DND-41 (cell line): ENCODE measurements around the gene FTSJ3.

Experiments
- ATAC-seq: fragments of 200-7000 bp; cut with Tn5 transposase; 3 replicates; pipeline ENCODE4 v1.9.1; 2021; ENCODE audit warnings: low read depth; ENCODE audit not compliant: insufficient read depth
- DNase-seq: peaks from one replicate; pipeline ENCODE4 v3.0.0-alpha.2; 2020
- H2AFZ ChIP-seq: 2 replicates; pipeline ENCODE4 v1.6.0; 2012; ENCODE audit warnings: low read depth, low read length
- H3K27ac ChIP-seq: 2 replicates; pipeline ENCODE4 v1.5.1; 2012; ENCODE audit warnings: low read length, inconsistent platforms
- H3K27me3 ChIP-seq: fragments of 200-600 bp; sonication (generic); 2 replicates; pipeline ENCODE4 v1.6.0; 2012; ENCODE audit warnings: low read length, mild to moderate bottlenecking, inconsistent platforms; ENCODE audit not compliant: insufficient read depth, poor library complexity
- H3K36me3 ChIP-seq: 2 replicates; pipeline ENCODE4 v1.5.1; 2012; ENCODE audit warnings: low read length, inconsistent platforms; ENCODE audit not compliant: insufficient read depth
- H3K4me1 ChIP-seq: 2 replicates; pipeline ENCODE4 v1.5.1; 2012; ENCODE audit warnings: mild to moderate bottlenecking, low read length; ENCODE audit not compliant: insufficient read depth
- H3K4me2 ChIP-seq: 2 replicates; pipeline ENCODE4 v1.6.0; 2012; ENCODE audit warnings: mild to moderate bottlenecking, moderate library complexity, low read length, inconsistent platforms; ENCODE audit not compliant: insufficient read depth
- H3K4me3 ChIP-seq, 2 experiments: fragments of 200-600 bp in 1 of 2; shearing (Covaris generic) in 1 of 2; 2 replicates each; pipeline ENCODE4 v1.5.1; 2012 to 2016; ENCODE audit warnings: inconsistent platforms in 2 of 2, low read length in 2 of 2, mild to moderate bottlenecking in 2 of 2, low read depth in 1 of 2, moderate library complexity in 1 of 2
- H3K79me2 ChIP-seq: 2 replicates; pipeline ENCODE4 v1.6.0; 2012; ENCODE audit warnings: low read length, inconsistent platforms; ENCODE audit not compliant: insufficient read depth
- H3K9ac ChIP-seq: 2 replicates; pipeline ENCODE4 v1.6.0; 2012; ENCODE audit warnings: low read depth, mild to moderate bottlenecking, inconsistent platforms, low read length, moderate library complexity
- H3K9me3 ChIP-seq: 2 replicates; pipeline ENCODE4 v1.5.1; 2012; ENCODE audit warnings: low read length, moderate library complexity, mild to moderate bottlenecking, inconsistent platforms; ENCODE audit not compliant: insufficient read depth, severe bottlenecking
- H4K20me1 ChIP-seq: 2 replicates; pipeline ENCODE4 v1.6.0; 2012; ENCODE audit warnings: low read length; ENCODE audit not compliant: insufficient read depth
- EZH2 ChIP-seq: IDR thresholded peaks from 3 replicates; pipeline ENCODE4 v1.6.1; 2012; ENCODE audit warnings: borderline replicate concordance, low read depth, mild to moderate bottlenecking, moderate library complexity, low read length, inconsistent platforms; ENCODE audit not compliant: severe bottlenecking
- TF ChIP-seq, protein P1 (sequence below): IDR thresholded peaks from 2 replicates; pipeline ENCODE4 v1.5.1; 2012; ENCODE audit warnings: borderline replicate concordance, low read length, moderate library complexity, mild to moderate bottlenecking; ENCODE audit not compliant: poor library complexity, severe bottlenecking; ENCODE audit errors: extremely low read depth

The FTSJ3 gene

DNA sequence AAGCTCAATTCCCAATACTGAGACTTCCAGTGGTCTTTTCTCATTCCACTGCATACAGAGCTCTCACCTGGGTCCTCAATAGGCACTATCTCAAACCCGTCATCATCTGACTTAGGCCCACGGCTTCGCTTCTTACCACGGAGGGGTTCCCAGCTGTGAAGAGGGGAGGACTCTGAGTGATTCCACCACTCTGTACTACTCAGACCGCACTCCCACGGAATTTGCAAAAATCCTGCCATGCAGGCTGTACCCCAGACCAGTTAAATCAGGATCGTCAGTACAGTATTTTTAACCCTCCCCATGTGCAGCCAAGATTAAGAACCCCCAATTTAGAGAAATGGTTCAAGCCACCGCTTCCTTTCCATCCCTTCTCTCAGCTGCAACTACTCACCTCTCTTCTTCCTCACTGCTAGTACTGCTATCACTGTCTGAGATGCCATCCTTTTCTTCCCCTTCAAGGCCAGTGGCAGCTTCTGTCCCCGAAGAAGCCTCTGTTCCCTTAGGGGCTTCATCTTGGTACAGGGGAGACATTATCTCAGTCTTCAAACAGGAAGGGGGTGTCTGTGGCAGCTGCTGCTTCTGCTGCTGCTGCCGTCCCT, 6.4 kb downstream of the FTSJ3 start:
- ATAC-seq (no peak), DNase-seq (no peak)
- H3K4me1 ChIP-seq: peaks cover 16% of the 10 kb centered on the region
- H3K27ac ChIP-seq: no peak overlapping the region
- peaks cover 30% of the 10 kb centered on the region; the same call in 1 of the 2 replicates for H4K20me1 ChIP-seq
- TF ChIP-seq EZH2: no peak
- TF ChIP-seq, protein P1, sequence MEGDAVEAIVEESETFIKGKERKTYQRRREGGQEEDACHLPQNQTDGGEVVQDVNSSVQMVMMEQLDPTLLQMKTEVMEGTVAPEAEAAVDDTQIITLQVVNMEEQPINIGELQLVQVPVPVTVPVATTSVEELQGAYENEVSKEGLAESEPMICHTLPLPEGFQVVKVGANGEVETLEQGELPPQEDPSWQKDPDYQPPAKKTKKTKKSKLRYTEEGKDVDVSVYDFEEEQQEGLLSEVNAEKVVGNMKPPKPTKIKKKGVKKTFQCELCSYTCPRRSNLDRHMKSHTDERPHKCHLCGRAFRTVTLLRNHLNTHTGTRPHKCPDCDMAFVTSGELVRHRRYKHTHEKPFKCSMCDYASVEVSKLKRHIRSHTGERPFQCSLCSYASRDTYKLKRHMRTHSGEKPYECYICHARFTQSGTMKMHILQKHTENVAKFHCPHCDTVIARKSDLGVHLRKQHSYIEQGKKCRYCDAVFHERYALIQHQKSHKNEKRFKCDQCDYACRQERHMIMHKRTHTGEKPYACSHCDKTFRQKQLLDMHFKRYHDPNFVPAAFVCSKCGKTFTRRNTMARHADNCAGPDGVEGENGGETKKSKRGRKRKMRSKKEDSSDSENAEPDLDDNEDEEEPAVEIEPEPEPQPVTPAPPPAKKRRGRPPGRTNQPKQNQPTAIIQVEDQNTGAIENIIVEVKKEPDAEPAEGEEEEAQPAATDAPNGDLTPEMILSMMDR: no peak
- no peak overlapping the region for H2AFZ ChIP-seq
- H3K4me3 ChIP-seq: no peak overlapping the region
- H3K4me2 ChIP-seq: no peak overlapping the region
- peaks cover 26% of the 10 kb centered on the region for H3K79me2 ChIP-seq
- no peaks in the 10 kb centered on the region for H3K27me3 ChIP-seq
- H3K9me3 ChIP-seq: no peaks in the 10 kb centered on the region
- peaks cover 95% of the 10 kb centered on the region for H3K36me3 ChIP-seq
- no peak overlapping the region for H3K9ac ChIP-seq

DNA sequence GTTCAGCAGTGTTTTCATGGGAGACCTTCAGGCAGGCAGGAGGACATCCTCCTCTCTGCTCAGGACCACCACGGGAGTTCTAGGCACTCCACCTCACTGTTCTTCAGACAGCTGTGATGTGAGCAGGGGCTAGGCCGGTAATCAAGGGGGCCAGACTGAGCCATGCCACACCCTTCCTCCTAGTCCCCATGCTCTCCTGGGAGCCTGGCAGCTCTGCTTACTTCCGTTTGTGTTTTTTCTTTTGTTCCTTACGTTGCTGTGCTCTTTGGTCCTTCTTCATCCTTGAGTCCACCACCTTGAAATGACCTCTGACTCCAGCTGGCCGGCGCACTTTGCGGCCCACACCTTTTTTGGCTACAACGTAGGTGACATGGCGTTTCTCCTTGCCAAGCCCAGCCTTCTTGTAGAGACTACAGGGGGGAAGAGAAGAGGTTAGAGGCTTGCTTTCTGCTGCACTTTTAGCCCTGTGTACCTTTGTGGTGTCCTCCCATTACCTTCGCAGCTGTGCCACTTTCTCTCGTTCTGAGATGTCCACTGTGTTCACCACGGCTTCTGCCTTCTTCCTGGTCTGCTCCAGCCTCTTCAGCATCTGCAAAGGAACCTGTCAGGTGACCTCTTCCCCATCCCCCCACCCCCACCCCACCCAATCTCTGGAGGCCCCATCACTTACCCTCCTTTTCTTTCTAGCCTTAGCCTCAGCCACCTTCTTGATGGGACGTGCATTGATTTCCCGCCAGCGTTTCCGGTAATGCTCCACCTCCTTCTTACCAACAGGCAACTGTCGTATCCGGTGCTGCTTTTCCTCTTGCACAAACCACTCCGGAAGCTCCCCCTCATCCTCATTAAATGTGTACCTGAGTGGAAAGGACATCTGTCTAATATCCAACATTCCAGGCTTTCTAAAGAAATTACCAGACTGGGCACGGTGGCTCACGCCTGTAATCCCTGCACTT, 7.6 kb downstream of the FTSJ3 start:
- H3K27me3 ChIP-seq: no peaks in the 10 kb centered on the region
- H3K4me2 ChIP-seq: no peak overlapping the region
- no peak overlapping the region for H2AFZ ChIP-seq
- no peaks in the 10 kb centered on the region for H3K9me3 ChIP-seq
- peaks cover 14% of the 10 kb centered on the region; the same call in 1 of the 2 replicates for H3K79me2 ChIP-seq
- H3K9ac ChIP-seq: no peak overlapping the region
- ATAC-seq (no peak; the same call in 2 of the 3 replicates), DNase-seq (no peak)
- H3K36me3 ChIP-seq: peaks cover 97% of the 10 kb centered on the region
- peaks cover 4% of the 10 kb centered on the region; the same call in 1 of the 2 replicates for H3K4me1 ChIP-seq
- no peak for TF ChIP-seq EZH2
- TF ChIP-seq, protein P1: no peak
- H3K27ac ChIP-seq: no peak overlapping the region
- H4K20me1 ChIP-seq: peaks cover 29% of the 10 kb centered on the region; the same call in 1 of the 2 replicates
- no peak overlapping the region for H3K4me3 ChIP-seq

DNA sequence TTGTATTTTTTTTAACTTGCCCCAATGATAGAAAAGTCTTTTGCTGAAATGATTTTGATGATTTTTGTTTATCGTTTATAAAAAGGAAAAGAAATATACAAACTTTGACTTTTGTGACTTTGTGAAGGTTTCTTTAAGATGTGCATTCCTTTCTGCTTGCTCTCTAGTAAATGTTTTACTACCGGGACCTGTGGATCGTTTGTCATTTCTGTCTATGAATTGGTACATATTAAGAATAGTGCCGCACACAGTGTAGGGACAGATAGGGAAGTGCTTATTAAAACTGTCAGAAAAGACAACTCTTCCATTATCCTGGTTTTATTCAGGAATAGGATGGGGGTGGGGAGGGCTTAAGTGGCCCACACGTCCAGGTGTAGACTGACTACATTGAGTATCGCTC, 8.3 kb downstream of the FTSJ3 start:
- Histone ChIP-seq H3K4me2 (no peak overlapping the region), H3K36me3 (peaks cover 97% of the 10 kb centered on the region), H3K27me3 (no peaks in the 10 kb centered on the region), H4K20me1 (peaks cover 26% of the 10 kb centered on the region; the same call in 1 of the 2 replicates), H3K9ac (no peak overlapping the region), H2AFZ (no peak overlapping the region), H3K27ac (no peak overlapping the region), H3K4me1 (no peaks in the 10 kb centered on the region), H3K4me3 (no peak overlapping the region), H3K9me3 (no peaks in the 10 kb centered on the region), H3K79me2 (peaks cover 8% of the 10 kb centered on the region; the same call in 1 of the 2 replicates)
- no peak for DNase-seq
- ATAC-seq: no peak
- TF ChIP-seq, protein P1: no peak
- TF ChIP-seq EZH2: no peak
